Left cardiac atrium (tissue), 4 donors: ENCODE results near the gene TCN1. TPM values are rescaled to one million over a fixed set of nuclear protein-coding genes. Genes with fewer than 3 reads are reported as not detected.
A peak's percentile ranks its signal among the peaks of the same experiment; 100 is the strongest.
"Not testable (repeated sequence)": the region's sequence is repeated elsewhere in the genome, so short reads cannot be mapped to it uniquely, and the experiment has no call there.

Experiments
- ATAC-seq, 2 donors: fragments of 200-7000 bp; cut with Tn5 transposase; one replicate each; pipeline ENCODE4 v1.9.1; 2020; ENCODE audit warnings: mild to moderate bottlenecking in 2 of 2, moderate library complexity in 2 of 2
- DNase-seq: peaks from one replicate; pipeline ENCODE4 v3.0.0-alpha.2; 2020
- intact Hi-C, 2 donors: fragments of 100-400 bp; cut with DNase I; formaldehyde crosslinking; loops; one replicate each; pipeline versions ENCODE4 v1.14.1 to v1.15.1; 2022 to 2023
- total RNA-seq, 2 donors: library from RNA; stranded (reverse); fragmentation: NEBNext Ultra II Directional; extraction: Animal tissue kit (Norgen Biotek cat#: 25700); gene quantifications; one replicate each; pipeline ENCODE4 v1.2.1, GENCODE V29; 2021
- donor health status: DM: no; HTN: yes; CAD: no.
- donor health status: DM: no; HTN: yes; CAD: no; lungs with severe emphysema.
- donor health status: DM: yes; HTN: yes; CAD: no.
- donor health status: Dilated cardiomyopathy.

The TCN1 gene
- total RNA-seq, 2 donors from 2014 or later, result not detected

- ATAC-seq, result no peak
- intact Hi-C loops, result no loop called here
- DNase-seq, result no peak
Measured at GRCh38 chr11:59859673-59860072, 6.6 kb downstream of the TCN1 start.

GRCh38 chr11:59857439-59858434, 8.6 kb downstream of the TCN1 start:
- no peak for DNase-seq
- intact Hi-C loops, result no loop called here
- no peak for ATAC-seq

GRCh38 chr11:59854871-59855270, 11.4 kb downstream of the TCN1 start:
- intact Hi-C loops, result no loop called here
- no peak for ATAC-seq
- no peak for DNase-seq

- intact Hi-C loops, DNase-seq, ATAC-seq: not testable (repeated sequence)
Measured at GRCh38 chr11:59851416-59851815, 14.9 kb downstream of the TCN1 start.

- DNase-seq, ATAC-seq, intact Hi-C loops: not testable (repeated sequence)
Measured at GRCh38 chr11:59849551-59849950, 16.7 kb downstream of the TCN1 start.

- DNase-seq (no peak), ATAC-seq (no peak)
- intact Hi-C loops, result no loop called here
Measured at GRCh38 chr11:59849129-59849528, 17.2 kb downstream of the TCN1 start.

- ATAC-seq, DNase-seq, intact Hi-C loops: not testable (repeated sequence)
Measured at GRCh38 chr11:59848439-59848838, 17.8 kb downstream of the TCN1 start.

GRCh38 chr11:59847626-59848025, 18.7 kb downstream of the TCN1 start:
- intact Hi-C loops, result no loop called here
- ATAC-seq (no peak), DNase-seq (no peak)

- DNase-seq, result no peak
- intact Hi-C loops, result no loop called here
- ATAC-seq, result no peak
Measured at GRCh38 chr11:59846556-59846955, 19.7 kb downstream of the TCN1 start.

GRCh38 chr11:59845399-59845798, 20.9 kb downstream of the TCN1 start, which contains the start of gene CBLIF:
CBLIF (minus strand) TSS chr11:59845499; CDS start chr11:59845453, 46 bp downstream.
- ATAC-seq (no peak), DNase-seq (no peak)
- intact Hi-C loops, result no loop called here

GRCh38 chr11:59842316-59842715, 24.0 kb downstream of the TCN1 start:
- intact Hi-C loops, result no loop called here
- DNase-seq (no peak), ATAC-seq (no peak)

- intact Hi-C loops, result no loop called here
- DNase-seq, result no peak
- no peak for ATAC-seq
Measured at GRCh38 chr11:59841514-59841913, 24.8 kb downstream of the TCN1 start.

- DNase-seq, result no peak
- intact Hi-C loops, result no loop called here
Measured at GRCh38 chr11:59839615-59840014, 26.7 kb downstream of the TCN1 start.

GRCh38 chr11:59833602-59834001, 32.7 kb downstream of the TCN1 start:
- intact Hi-C loops, result no loop called here
- no peak for DNase-seq
- ATAC-seq, result no peak

More at GRCh38 chr11:59839615-59840014, 26.7 kb downstream of the TCN1 start:
- no peak for ATAC-seq

GRCh38 chr11:59829358-59829757, 36.9 kb downstream of the TCN1 start:
- ATAC-seq, result no peak
- intact Hi-C loops, result no loop called here

GRCh38 chr11:59822989-59823566, 43.2 kb downstream of the TCN1 start:
- ATAC-seq (peak; percentile 79 to 83), DNase-seq (no peak)
- intact Hi-C loops, result loop anchor here (2.0 to 5.0 kb wide), 3 partner anchors 304 to 369 kb away; no protein-coding TSS in a partner anchor

More at GRCh38 chr11:59829358-59829757, 36.9 kb downstream of the TCN1 start:
- DNase-seq, result no peak

- DNase-seq (no peak), ATAC-seq (no peak)
- intact Hi-C loops, result no loop called here
Measured at GRCh38 chr11:59818572-59818971, 47.7 kb downstream of the TCN1 start.

GRCh38 chr11:59816434-59816833, 49.9 kb downstream of the TCN1 start:
- intact Hi-C loops, DNase-seq, ATAC-seq: not testable (repeated sequence)

GRCh38 chr11:59815754-59816153, 50.5 kb downstream of the TCN1 start:
- ATAC-seq (no peak), DNase-seq (no peak)
- intact Hi-C loops, result no loop called here

GRCh38 chr11:59814021-59814420, 52.3 kb downstream of the TCN1 start:
- DNase-seq (no peak), ATAC-seq (no peak)
- intact Hi-C loops, result no loop called here
